ENCODE data around the gene EXOC6B.

The EXOC6B gene

GRCh38 chr2:72825257-72826155 is at the start of gene EXOC6B:
TSS of gene EXOC6B (minus strand) at chr2:72826033.
- peak; percentile 63 for DNase-seq

GRCh38 chr2:72871880-72872279 is 46.0 kb upstream of the EXOC6B start:
- DNase-seq, result no peak

GRCh38 chr2:72871060-72871459 is 45.2 kb upstream of the EXOC6B start:
- no peak for DNase-seq

- DNase-seq, result no peak
Measured at GRCh38 chr2:72864500-72864899, 38.7 kb upstream of the EXOC6B start.

- DNase-seq, result no peak
Measured at GRCh38 chr2:72863046-72863445, 37.2 kb upstream of the EXOC6B start.

GRCh38 chr2:72862239-72862988 is 36.6 kb upstream of the EXOC6B start:
- DNase-seq, result peak; percentile 39

GRCh38 chr2:72859831-72860262 is 34.0 kb upstream of the EXOC6B start:
- peak; percentile 15 for DNase-seq

- DNase-seq, result no peak
Measured at GRCh38 chr2:72851333-72851732, 25.5 kb upstream of the EXOC6B start.

- DNase-seq, result no peak
Measured at GRCh38 chr2:72849138-72849462, 23.3 kb upstream of the EXOC6B start.

- no peak for DNase-seq
Measured at GRCh38 chr2:72848436-72849137, 22.8 kb upstream of the EXOC6B start.

- DNase-seq, result no peak
Measured at GRCh38 chr2:72847534-72848315, 21.9 kb upstream of the EXOC6B start.

GRCh38 chr2:72846171-72847095 is 20.6 kb upstream of the EXOC6B start:
- no peak for DNase-seq

- DNase-seq, result no peak
Measured at GRCh38 chr2:72843301-72843700, 17.5 kb upstream of the EXOC6B start.

- no peak for DNase-seq
Measured at GRCh38 chr2:72841462-72842125, 15.8 kb upstream of the EXOC6B start.

- no peak for DNase-seq
Measured at GRCh38 chr2:72840066-72840465, 14.2 kb upstream of the EXOC6B start.

GRCh38 chr2:72837171-72837570 is 11.3 kb upstream of the EXOC6B start:
- no peak for DNase-seq

GRCh38 chr2:72835403-72835802 is 9.6 kb upstream of the EXOC6B start:
- no peak for DNase-seq

GRCh38 chr2:72834596-72834995 is 8.8 kb upstream of the EXOC6B start:
- DNase-seq, result no peak

- no peak for DNase-seq
Measured at GRCh38 chr2:72833084-72833714, 7.4 kb upstream of the EXOC6B start.

- no peak for DNase-seq
Measured at GRCh38 chr2:72830273-72830672, 4.4 kb upstream of the EXOC6B start.

Measured in NCI-H748 treated with DMSO at 0.1 percent for 48 hours (cell line).